ENCODE measurements around the gene MAP3K7. TPM values are rescaled to one million over a fixed set of nuclear protein-coding genes. Genes with fewer than 3 reads are reported as not detected.

MAP3K7 gene
- total RNA-seq, 1 donor from 2014 or later = 21.9 TPM

GRCh38 chr6:90541221-90541620 is 45.7 kb downstream of the MAP3K7 start:
- no peak for DNase-seq (ENCODE audit: low read depth)
- no peak overlapping the region for H3K4me3 ChIP-seq (ENCODE audit: low read depth, low read length)
- no peak for TF ChIP-seq CTCF (conservative IDR thresholded peaks at IDR 0.05; ENCODE audit: low read depth, low read length)

- H3K4me3 ChIP-seq (ENCODE audit: low read depth, low read length) = no peak overlapping the region
- no peak for DNase-seq (ENCODE audit: low read depth)
- no peak for TF ChIP-seq CTCF (conservative IDR thresholded peaks at IDR 0.05; ENCODE audit: low read depth, low read length)
These were observed 48.4 kb downstream of the MAP3K7 start for GRCh38 chr6:90538278-90539046.

GRCh38 chr6:90537723-90538258 is 49.1 kb downstream of the MAP3K7 start:
- no peak for DNase-seq (ENCODE audit: low read depth)
- no peak overlapping the region for H3K4me3 ChIP-seq (ENCODE audit: low read depth, low read length)
- no peak for TF ChIP-seq CTCF (conservative IDR thresholded peaks at IDR 0.05; ENCODE audit: low read depth, low read length)

- no peak for DNase-seq (ENCODE audit: low read depth)
- TF ChIP-seq CTCF (conservative IDR thresholded peaks at IDR 0.05; ENCODE audit: low read depth, low read length) = no peak
- no peak overlapping the region for H3K4me3 ChIP-seq (ENCODE audit: low read depth, low read length)
These were observed 49.8 kb downstream of the MAP3K7 start for GRCh38 chr6:90537027-90537426.

GRCh38 chr6:90536520-90536919 is 50.4 kb downstream of the MAP3K7 start:
- no peak overlapping the region for H3K4me3 ChIP-seq (ENCODE audit: low read depth, low read length)
- no peak for TF ChIP-seq CTCF (conservative IDR thresholded peaks at IDR 0.05; ENCODE audit: low read depth, low read length)
- no peak for DNase-seq (ENCODE audit: low read depth)

GRCh38 chr6:90534337-90535025 is 52.4 kb downstream of the MAP3K7 start:
- TF ChIP-seq CTCF (conservative IDR thresholded peaks at IDR 0.05; ENCODE audit: low read depth, low read length) = no peak
- DNase-seq (ENCODE audit: low read depth) = no peak

More at GRCh38 chr6:90534337-90535025, 52.4 kb downstream of the MAP3K7 start:
- no peak overlapping the region for H3K4me3 ChIP-seq (ENCODE audit: low read depth, low read length)
